K562 treated with DMSO at 1 percent for 48 hours (cell line): ENCODE results near the gene OR51F2. TPM values are rescaled to one million over a fixed set of nuclear protein-coding genes. Genes with fewer than 3 reads are reported as not detected.

Experiments used
- total RNA-seq: library from RNA; unstranded; fragments of 300-600 nt; gene quantifications from 2 replicates; pipeline ENCODE4 v1.2.3, GENCODE V29; 2022; ENCODE audit warnings: low replicate concordance; ENCODE audit errors: extremely low read depth

Gene OR51F2, protein sequence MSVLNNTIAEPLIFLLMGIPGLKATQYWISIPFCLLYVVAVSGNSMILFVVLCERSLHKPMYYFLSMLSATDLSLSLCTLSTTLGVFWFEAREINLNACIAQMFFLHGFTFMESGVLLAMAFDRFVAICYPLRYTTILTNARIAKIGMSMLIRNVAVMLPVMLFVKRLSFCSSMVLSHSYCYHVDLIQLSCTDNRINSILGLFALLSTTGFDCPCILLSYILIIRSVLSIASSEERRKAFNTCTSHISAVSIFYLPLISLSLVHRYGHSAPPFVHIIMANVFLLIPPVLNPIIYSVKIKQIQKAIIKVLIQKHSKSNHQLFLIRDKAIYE
- not detected in 2 replicates for total RNA-seq

DNA sequence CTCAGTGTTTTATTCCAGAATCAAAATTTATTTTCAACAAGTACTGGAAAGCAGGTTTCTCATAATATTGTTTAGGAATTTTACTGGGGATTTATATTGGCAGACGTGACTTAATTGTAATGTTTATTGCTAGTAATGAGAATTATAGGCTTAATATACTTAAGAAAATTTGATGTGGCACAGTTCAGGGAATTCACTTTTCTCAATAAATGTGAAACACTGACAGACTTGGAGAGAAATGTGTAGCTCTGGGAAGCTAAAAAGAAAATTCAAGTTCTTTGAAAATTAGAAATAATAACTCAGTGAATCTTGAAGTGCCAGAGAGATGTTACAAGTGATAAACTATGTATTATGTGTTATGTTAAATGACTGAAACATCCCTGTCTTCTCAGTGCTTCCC is at the start of gene OR51F2:
OR51F2 (plus strand) TSS at position 301 of the 400 bp plus-strand sequence. CDS start 101 bp downstream, outside the sequence.

DNA sequence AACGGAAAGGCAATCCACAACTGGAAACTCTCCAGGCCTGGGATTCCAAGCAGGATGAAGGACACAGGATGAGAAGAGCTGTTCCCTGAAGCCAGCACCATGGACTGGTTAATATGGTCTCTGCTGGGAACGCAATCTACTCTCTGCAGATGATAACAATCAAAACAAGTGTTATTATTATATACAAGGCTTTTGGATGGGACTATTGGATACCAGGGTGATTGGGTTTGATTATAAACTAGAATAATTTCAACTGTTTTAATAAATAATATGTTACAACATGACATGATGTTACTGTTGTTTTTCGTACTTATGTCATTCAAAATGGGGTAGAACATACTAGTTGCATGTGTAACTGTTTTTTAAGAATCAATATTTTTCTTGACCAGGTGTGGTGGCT is 16.8 kb upstream of the OR51F2 start, which contains the start of gene OR52R1:
OR52R1 (minus strand) TSS at position 101 of the 400 bp plus-strand sequence; CDS start at position 101, 0 bp downstream.

DNA sequence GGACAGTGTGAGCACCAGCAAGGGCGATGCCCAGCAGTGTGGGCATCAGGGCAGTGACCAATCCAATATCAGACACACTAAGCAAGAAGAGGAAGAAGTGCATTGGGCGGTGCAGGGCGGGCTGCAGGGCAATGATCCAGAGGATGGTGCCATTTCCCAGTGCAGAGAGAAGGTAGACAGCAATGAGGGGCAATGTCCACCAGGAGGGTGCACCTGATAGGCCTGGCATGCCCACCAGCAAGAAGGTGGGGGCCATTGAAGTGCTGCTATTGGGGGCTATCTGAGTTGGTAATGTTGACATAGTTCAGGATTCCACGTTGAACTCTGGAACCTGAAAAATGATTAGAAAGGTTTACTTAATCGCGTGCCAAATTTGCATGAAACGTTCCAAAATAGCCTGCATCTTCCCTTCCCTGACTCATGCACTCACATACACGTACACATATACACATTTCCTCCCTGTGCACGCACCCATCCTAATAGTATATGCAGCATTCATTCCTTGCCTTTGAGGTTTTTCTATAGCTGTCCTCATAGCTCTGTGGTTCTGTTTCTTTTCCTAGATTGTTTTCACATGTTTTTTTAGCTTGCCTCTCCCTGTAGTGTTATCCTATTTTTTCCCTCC is 27.9 kb downstream of the OR51F2 start, which contains the start of gene OR51S1:
OR51S1 (minus strand) TSS at position 301 of the 625 bp plus-strand sequence; CDS start at position 301, 0 bp downstream.

Other genes with a start within 250 kb of the OR51F2 start
- gene OR52I2, start 239.6 kb upstream of the OR51F2 start, total RNA-seq = not detected in 2 replicates
- not detected in 2 replicates for gene OR52I1, start 227.3 kb upstream of the OR51F2 start, total RNA-seq
- gene TRIM68, start 213.1 kb upstream of the OR51F2 start, total RNA-seq = not detected in 2 replicates
- not detected in 2 replicates for gene OR51D1, start 183.8 kb upstream of the OR51F2 start, total RNA-seq
- not detected in 2 replicates for gene OR51E1, start 177.3 kb upstream of the OR51F2 start, total RNA-seq
- gene OR51E2, start 123.5 kb upstream of the OR51F2 start, total RNA-seq = not detected in 2 replicates
- gene MMP26, start 116.5 kb upstream of the OR51F2 start, total RNA-seq = not detected in 2 replicates
- gene OR51F1, start 51.4 kb upstream of the OR51F2 start, total RNA-seq = not detected in 2 replicates
- not detected in 2 replicates for gene OR52R1, start 16.9 kb upstream of the OR51F2 start, total RNA-seq
- not detected in 2 replicates for gene OR51S1, start 27.9 kb downstream of the OR51F2 start, total RNA-seq
- not detected in 2 replicates for gene OR51T1, start 60.6 kb downstream of the OR51F2 start, total RNA-seq
- not detected in 2 replicates for gene OR51A7, start 82.5 kb downstream of the OR51F2 start, total RNA-seq
- gene OR51G2, start 98.0 kb downstream of the OR51F2 start, total RNA-seq = not detected in 2 replicates
- gene OR51G1, start 103.0 kb downstream of the OR51F2 start, total RNA-seq = not detected in 2 replicates
- gene OR51A4, start 126.3 kb downstream of the OR51F2 start, total RNA-seq = not detected in 2 replicates
- not detected in 2 replicates for gene OR51A2, start 134.4 kb downstream of the OR51F2 start, total RNA-seq
- not detected in 2 replicates for gene OR51L1, start 173.5 kb downstream of the OR51F2 start, total RNA-seq
- not detected in 2 replicates for gene OR52J3, start 225.2 kb downstream of the OR51F2 start, total RNA-seq
- gene OR52E2, start 238.3 kb downstream of the OR51F2 start, total RNA-seq = not detected in 2 replicates
- not detected in 2 replicates for gene OR52E1, start 248.3 kb downstream of the OR51F2 start, total RNA-seq